Hepatocyte (in vitro differentiated cells): ENCODE results near the gene FMO3.

Experiments
- EZH2 ChIP-seq: fragments of 200-600 bp; sonication (generic); IDR thresholded peaks from 2 replicates; pipeline ENCODE4 v1.6.1; 2016; ENCODE audit warnings: antibody characterized with exemption, mild to moderate bottlenecking, borderline replicate concordance
- EZH2phosphoT487 ChIP-seq: fragments of 200-600 bp; sonication (generic); IDR thresholded peaks from one replicate; pipeline ENCODE4 v1.6.1; 2018; ENCODE audit warnings: antibody characterized with exemption, mild to moderate bottlenecking, low read depth, moderate library complexity; ENCODE audit not compliant: unreplicated experiment, severe bottlenecking
- TF ChIP-seq, protein P1 (sequence below): fragments of 200-600 bp; sonication (generic); IDR thresholded peaks from 2 replicates; pipeline ENCODE4 v1.5.1; 2016; ENCODE audit warnings: antibody characterized with exemption, mild to moderate bottlenecking; ENCODE audit not compliant: poor library complexity

GRCh38 chr1:171155484-171155883 is 64.8 kb downstream of the FMO3 start:
- TF ChIP-seq, protein P1, sequence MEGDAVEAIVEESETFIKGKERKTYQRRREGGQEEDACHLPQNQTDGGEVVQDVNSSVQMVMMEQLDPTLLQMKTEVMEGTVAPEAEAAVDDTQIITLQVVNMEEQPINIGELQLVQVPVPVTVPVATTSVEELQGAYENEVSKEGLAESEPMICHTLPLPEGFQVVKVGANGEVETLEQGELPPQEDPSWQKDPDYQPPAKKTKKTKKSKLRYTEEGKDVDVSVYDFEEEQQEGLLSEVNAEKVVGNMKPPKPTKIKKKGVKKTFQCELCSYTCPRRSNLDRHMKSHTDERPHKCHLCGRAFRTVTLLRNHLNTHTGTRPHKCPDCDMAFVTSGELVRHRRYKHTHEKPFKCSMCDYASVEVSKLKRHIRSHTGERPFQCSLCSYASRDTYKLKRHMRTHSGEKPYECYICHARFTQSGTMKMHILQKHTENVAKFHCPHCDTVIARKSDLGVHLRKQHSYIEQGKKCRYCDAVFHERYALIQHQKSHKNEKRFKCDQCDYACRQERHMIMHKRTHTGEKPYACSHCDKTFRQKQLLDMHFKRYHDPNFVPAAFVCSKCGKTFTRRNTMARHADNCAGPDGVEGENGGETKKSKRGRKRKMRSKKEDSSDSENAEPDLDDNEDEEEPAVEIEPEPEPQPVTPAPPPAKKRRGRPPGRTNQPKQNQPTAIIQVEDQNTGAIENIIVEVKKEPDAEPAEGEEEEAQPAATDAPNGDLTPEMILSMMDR, result no peak
- TF ChIP-seq EZH2phosphoT487, result no peak
- no peak for TF ChIP-seq EZH2
